AG08396 (cell line): ENCODE data around the gene GPRIN3.
"Not testable (repeated sequence)": the region's sequence is repeated elsewhere in the genome, so short reads cannot be mapped to it uniquely, and the experiment has no call there.

ENCODE experiments used
- DNase-seq: peaks from one replicate; pipeline ENCODE4 v3.0.0; 2012; ENCODE audit warnings: low spot score, mixed read lengths

GPRIN3 gene

DNA sequence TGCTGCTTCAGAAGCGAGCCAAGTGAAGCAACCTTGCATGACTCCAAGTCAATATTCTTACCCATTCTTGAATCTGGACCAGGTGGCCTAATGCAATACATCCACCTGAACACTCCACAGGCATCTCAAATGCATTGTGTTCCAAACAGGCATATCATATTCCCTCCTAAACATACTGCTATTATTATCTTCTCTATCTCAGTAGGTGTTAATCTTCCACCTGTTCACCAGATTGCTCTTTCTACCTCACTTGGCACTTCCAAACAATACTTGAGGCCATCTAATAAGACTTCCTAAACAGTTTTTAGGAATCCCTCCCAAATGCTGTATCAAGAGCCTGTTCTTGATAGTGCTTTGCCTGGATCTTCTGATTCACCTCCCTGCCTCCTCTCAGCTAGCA is 90.7 kb downstream of the GPRIN3 start:
- no peak for DNase-seq

DNA sequence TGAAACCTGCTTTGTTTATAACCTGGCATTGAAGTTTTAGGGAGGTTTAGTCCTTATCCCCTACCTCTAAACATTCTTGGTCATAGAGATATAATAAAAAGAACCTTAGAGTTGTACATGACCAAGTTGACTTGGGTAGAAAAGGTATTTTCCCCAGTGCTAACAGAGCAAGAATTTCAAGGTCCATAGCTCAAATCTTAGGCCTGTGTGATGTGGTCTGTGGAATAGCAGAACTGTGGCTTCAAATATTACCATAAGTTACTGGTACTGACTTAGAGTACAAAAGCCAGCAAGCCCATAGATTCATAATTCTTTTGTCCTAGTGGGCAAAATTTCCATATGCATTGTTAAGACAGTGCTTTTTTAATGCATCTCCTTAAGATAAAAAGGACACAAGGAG is 91.2 kb downstream of the GPRIN3 start:
- DNase-seq: no peak

DNA sequence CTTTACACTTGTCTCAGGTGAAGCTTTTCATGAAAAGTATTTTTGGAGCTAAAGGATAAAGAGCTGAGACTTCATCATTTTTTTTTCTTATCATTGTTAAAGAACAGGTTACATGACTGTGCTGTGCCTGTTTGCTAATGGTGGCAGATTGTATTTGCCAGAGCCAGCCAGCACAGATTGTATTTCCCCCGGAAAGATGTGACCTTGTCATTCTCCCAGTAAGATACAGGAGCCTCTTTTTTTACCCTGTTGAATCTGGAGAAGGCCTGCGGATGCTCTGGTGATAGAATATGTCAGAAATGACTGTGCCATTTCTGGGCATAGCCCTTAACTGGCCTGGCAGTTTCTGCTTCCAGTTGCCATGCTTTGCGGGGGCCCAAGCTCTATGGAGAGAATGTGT is 91.9 kb downstream of the GPRIN3 start:
- no peak for DNase-seq

DNA sequence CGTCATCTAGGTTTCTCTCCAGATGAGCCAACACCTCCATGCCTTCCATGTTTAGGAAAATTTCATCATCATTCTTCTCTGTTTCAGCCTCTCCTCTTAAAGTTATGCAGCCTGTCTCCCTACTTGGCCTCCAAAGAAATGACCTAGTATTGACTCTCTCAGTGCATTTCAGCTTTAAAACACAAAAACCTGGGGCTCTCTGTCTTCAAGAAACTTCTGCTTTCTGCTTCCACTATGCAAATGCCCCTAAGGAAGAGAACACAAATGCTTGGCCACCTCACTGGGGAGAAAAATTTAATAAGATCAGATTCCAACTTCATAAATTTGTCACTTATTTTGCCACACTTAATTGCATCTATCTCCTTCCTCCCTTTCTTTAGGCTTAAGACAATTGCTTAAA is 93.3 kb downstream of the GPRIN3 start:
- no peak for DNase-seq

DNA sequence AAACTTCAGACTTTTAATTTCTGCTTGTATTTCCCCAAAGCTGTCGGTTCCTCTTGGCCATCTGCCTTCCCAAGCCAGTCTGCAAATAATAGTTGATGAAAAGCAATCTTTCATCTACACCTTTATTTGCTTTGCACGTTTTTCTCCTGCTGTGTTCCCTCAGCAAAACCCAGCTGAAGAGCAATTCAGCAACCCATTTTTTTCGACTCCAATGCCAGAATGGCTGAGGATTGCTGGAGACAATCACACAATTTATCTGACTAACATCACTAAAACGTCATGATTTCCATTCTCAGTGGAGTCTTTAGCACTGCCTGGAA is 94.3 kb downstream of the GPRIN3 start:
- DNase-seq: no peak

DNA sequence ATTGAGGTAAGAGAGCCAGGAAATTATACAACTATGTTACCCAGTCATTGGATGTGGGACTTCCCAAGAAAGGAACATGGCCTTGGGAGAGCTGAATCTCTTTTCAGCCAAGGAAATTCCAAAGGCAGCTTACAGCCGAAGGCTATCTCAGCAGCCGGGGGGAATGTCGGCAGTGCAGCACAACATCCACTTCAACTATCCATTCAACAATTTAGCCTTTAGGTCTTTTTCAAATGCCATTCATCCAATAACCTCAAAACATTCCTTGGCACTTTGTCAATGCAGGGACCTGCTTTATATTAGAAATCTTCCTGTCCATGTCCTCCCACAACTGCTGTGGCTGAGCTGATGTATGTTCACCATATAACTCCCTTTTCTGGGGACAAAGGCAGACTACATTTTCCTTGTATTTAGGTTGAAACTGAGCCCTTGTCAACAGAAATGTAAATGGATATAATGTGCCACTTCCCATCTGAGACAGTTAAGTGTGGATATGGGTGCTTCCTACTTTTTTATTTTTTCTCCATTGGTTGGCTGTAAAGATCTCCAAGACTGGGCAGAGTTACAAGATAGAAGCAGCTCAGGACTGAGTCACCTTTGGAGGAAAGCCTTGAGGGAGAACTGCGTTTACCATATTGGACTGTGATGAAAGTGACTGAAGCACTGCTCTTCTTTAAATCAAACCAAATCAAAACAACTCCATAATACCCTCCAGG is 94.8 kb downstream of the GPRIN3 start:
- no peak for DNase-seq

DNA sequence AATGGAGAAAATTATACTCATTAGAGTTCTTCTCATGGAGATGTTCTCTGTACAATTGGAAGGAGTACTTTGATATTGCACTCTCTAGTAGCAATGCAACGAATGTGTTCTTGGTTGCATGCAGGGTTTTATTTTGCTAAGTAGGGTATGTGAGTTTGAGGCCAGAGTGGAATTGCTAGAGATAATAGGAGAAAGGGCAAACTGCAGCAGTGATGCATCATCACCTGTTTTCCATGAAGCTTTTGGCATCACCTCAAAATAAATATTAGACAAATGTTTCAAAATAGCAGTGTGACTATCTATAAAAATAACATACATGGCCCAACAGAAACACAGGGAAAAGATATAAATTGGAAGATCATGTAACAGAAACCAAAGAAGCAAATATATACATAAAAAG is 103.0 kb downstream of the GPRIN3 start:
- no peak for DNase-seq

DNA sequence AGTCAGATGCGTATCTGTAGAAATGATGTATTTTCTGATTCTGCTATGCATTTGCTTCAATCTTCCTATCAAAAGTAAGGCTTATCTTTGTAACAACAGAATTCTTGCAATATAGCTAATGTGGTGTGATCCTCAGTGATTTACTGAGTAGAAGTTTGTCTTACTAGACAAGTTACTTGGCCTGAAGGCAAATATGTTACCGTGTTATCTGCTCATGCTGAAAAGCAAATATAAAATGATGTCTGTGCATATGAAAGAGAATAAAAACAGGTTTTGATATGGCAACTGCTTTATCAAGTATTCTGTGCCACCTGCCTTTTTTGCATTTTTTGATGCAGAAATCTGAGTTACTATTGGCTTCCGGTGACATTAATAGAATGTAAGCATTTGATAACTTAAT is 103.7 kb downstream of the GPRIN3 start:
- no peak for DNase-seq

DNA sequence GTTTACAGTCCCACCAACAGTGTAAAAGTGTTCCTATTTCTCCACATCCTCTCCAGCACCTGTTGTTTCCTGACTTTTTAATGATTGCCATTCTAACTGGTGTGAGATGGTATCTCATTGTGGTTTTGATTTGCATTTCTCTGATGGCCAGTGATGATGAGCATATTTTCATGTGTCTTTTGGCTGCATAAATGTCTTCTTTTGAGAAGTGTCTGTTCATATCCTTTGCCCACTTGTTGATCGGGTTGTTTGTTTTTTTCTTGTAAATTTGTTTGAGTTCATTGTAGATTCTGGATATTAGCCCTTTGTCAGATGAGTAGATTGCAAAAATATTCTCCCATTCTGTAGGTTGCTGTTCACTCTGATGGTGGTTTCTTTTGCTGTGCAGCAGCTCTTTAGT is 108.2 kb downstream of the GPRIN3 start:
- DNase-seq: not testable (repeated sequence)

DNA sequence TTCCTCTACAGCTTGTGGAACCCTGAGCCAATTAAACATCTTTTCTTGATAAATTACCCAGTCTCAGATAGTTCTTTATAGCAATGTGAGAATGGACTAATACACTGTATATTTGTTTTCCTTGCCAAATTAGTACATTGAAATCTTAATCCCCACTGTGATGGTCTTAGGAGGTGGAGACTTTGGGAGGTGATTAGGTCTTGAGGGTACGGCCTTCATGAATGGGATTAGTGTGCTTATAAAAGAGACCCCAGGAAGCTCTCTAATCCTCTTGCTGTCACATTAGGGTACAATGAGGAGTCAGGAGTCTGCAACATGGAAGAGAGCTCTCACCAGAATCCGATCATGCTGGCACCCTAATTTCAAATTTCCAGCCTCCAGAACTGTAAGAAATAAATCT is 109.7 kb downstream of the GPRIN3 start:
- no peak for DNase-seq

DNA sequence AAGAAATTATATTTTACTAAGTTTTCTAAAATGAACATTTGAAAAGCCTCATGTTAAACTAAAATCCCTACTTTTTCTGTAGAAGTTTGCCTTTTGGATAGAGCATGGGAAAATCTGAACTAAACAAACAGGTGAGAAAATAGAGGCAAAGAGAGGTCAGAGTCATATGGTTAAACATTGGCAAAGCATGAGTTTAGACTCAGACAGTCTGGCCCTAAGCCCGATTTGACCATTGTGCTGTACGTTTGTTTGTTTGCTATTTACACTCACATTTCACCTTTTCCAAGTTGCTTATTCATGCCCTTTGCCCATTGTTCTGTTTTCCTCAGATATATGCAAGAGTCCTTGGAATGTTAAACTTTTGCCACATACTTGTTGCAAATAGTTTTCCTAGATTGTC is 110.9 kb downstream of the GPRIN3 start:
- no peak for DNase-seq

DNA sequence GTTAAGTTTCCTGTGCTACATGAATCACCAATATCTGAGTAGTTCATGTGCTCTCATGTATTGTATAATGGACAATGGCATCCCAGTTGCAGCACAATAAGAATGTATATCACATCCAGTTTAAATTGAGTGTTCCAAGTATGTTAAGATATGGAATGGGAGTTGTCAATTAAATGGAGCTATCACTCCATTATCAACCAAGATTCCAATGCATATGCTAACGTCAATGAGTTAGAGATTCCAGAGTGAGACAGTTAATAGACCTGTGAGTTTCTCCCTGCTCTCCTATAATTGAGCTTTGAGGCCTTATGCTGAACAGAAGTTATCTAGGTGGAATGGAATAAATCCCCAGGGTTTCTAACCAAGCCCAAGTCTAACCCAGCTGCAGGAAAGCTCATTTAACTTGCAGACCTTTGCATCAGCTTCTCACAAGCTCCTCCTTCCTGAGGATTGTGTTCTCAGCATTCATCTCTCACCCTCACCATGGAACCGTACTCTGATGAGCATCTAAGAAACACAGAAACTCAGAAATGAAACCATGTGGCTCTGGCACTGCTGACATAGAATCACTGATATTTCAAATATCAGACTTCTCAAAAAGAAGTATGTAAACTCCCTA is 111.4 kb downstream of the GPRIN3 start:
- no peak for DNase-seq

DNA sequence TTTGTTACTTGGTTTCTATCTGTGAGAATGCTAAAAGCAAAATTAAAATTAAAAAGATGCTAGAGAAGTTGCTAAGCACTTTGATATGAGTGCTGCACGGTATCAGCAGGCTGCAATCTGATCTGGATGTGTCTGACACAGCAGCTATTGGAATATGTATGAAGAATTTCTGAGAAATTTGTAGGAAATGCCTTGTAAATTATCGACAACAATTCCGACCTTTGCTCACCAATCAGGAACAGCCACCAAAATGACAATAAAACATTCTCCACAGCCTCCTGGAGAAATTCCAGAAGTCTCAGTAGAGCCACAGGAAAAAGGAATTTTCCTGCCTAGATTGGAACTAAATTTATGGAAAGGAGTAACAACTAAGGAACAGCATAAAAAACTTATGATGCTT is 113.8 kb downstream of the GPRIN3 start:
- no peak for DNase-seq
